DND-41 (cell line): ENCODE data around the gene GALNT7.

Experiments
- ATAC-seq: fragments of 200-7000 bp; cut with Tn5 transposase; 3 replicates; pipeline ENCODE4 v1.9.1; 2021; ENCODE audit warnings: low read depth; ENCODE audit not compliant: insufficient read depth
- DNase-seq: peaks from one replicate; pipeline ENCODE4 v3.0.0-alpha.2; 2020
- H2AFZ ChIP-seq: 2 replicates; pipeline ENCODE4 v1.6.0; 2012; ENCODE audit warnings: low read depth, low read length
- H3K27ac ChIP-seq: 2 replicates; pipeline ENCODE4 v1.5.1; 2012; ENCODE audit warnings: low read length, inconsistent platforms
- H3K27me3 ChIP-seq: fragments of 200-600 bp; sonication (generic); 2 replicates; pipeline ENCODE4 v1.6.0; 2012; ENCODE audit warnings: low read length, mild to moderate bottlenecking, inconsistent platforms; ENCODE audit not compliant: insufficient read depth, poor library complexity
- H3K36me3 ChIP-seq: 2 replicates; pipeline ENCODE4 v1.5.1; 2012; ENCODE audit warnings: low read length, inconsistent platforms; ENCODE audit not compliant: insufficient read depth
- H3K4me1 ChIP-seq: 2 replicates; pipeline ENCODE4 v1.5.1; 2012; ENCODE audit warnings: mild to moderate bottlenecking, low read length; ENCODE audit not compliant: insufficient read depth
- H3K4me2 ChIP-seq: 2 replicates; pipeline ENCODE4 v1.6.0; 2012; ENCODE audit warnings: mild to moderate bottlenecking, moderate library complexity, low read length, inconsistent platforms; ENCODE audit not compliant: insufficient read depth
- H3K4me3 ChIP-seq, 2 experiments: fragments of 200-600 bp in 1 of 2; shearing (Covaris generic) in 1 of 2; 2 replicates each; pipeline ENCODE4 v1.5.1; 2012 to 2016; ENCODE audit warnings: inconsistent platforms in 2 of 2, low read length in 2 of 2, mild to moderate bottlenecking in 2 of 2, low read depth in 1 of 2, moderate library complexity in 1 of 2
- H3K79me2 ChIP-seq: 2 replicates; pipeline ENCODE4 v1.6.0; 2012; ENCODE audit warnings: low read length, inconsistent platforms; ENCODE audit not compliant: insufficient read depth
- H3K9ac ChIP-seq: 2 replicates; pipeline ENCODE4 v1.6.0; 2012; ENCODE audit warnings: low read depth, mild to moderate bottlenecking, inconsistent platforms, low read length, moderate library complexity
- H3K9me3 ChIP-seq: 2 replicates; pipeline ENCODE4 v1.5.1; 2012; ENCODE audit warnings: low read length, moderate library complexity, mild to moderate bottlenecking, inconsistent platforms; ENCODE audit not compliant: insufficient read depth, severe bottlenecking
- H4K20me1 ChIP-seq: 2 replicates; pipeline ENCODE4 v1.6.0; 2012; ENCODE audit warnings: low read length; ENCODE audit not compliant: insufficient read depth
- EZH2 ChIP-seq: IDR thresholded peaks from 3 replicates; pipeline ENCODE4 v1.6.1; 2012; ENCODE audit warnings: borderline replicate concordance, low read depth, mild to moderate bottlenecking, moderate library complexity, low read length, inconsistent platforms; ENCODE audit not compliant: severe bottlenecking
- TF ChIP-seq, protein P1 (sequence below): IDR thresholded peaks from 2 replicates; pipeline ENCODE4 v1.5.1; 2012; ENCODE audit warnings: borderline replicate concordance, low read length, moderate library complexity, mild to moderate bottlenecking; ENCODE audit not compliant: poor library complexity, severe bottlenecking; ENCODE audit errors: extremely low read depth

GALNT7 gene

DNA sequence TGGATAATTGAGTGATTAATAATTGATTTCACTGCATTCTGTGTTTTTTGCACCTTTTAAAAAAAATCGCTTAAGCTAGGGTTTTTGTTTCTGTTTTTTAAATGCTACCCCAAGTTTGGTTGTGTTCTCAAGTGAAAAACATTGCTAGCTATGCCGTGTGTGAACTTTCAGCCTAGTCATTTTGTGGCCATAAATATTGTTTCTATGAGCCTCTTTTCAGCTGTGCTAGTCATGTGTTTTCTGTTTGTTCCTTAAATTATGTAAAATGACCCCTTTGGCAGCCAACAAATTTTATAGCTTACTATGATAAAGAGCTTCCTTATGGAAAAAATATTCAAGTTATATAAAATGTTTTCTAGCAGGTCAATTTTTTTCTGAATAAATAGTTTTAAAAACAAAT lies 59.1 kb downstream of the GALNT7 start:
- H4K20me1 ChIP-seq = peaks cover 17% of the 10 kb centered on the region; the same call in 1 of the 2 replicates
- DNase-seq (no peak), ATAC-seq (no peak)
- H3K36me3 ChIP-seq = peaks cover 8% of the 10 kb centered on the region; the same call in 1 of the 2 replicates
- TF ChIP-seq, protein P1, sequence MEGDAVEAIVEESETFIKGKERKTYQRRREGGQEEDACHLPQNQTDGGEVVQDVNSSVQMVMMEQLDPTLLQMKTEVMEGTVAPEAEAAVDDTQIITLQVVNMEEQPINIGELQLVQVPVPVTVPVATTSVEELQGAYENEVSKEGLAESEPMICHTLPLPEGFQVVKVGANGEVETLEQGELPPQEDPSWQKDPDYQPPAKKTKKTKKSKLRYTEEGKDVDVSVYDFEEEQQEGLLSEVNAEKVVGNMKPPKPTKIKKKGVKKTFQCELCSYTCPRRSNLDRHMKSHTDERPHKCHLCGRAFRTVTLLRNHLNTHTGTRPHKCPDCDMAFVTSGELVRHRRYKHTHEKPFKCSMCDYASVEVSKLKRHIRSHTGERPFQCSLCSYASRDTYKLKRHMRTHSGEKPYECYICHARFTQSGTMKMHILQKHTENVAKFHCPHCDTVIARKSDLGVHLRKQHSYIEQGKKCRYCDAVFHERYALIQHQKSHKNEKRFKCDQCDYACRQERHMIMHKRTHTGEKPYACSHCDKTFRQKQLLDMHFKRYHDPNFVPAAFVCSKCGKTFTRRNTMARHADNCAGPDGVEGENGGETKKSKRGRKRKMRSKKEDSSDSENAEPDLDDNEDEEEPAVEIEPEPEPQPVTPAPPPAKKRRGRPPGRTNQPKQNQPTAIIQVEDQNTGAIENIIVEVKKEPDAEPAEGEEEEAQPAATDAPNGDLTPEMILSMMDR = no peak
- TF ChIP-seq EZH2 = no peak
- H3K4me1 ChIP-seq = peaks cover 20% of the 10 kb centered on the region
- no peak overlapping the region for H3K27ac ChIP-seq
- peaks cover 95% of the 10 kb centered on the region for H3K79me2 ChIP-seq
- H3K9ac ChIP-seq = no peak overlapping the region
- H3K9me3 ChIP-seq = no peaks in the 10 kb centered on the region
- H3K4me3 ChIP-seq = no peak overlapping the region
- no peak overlapping the region for H3K4me2 ChIP-seq
- no peak overlapping the region for H2AFZ ChIP-seq
- no peaks in the 10 kb centered on the region for H3K27me3 ChIP-seq

DNA sequence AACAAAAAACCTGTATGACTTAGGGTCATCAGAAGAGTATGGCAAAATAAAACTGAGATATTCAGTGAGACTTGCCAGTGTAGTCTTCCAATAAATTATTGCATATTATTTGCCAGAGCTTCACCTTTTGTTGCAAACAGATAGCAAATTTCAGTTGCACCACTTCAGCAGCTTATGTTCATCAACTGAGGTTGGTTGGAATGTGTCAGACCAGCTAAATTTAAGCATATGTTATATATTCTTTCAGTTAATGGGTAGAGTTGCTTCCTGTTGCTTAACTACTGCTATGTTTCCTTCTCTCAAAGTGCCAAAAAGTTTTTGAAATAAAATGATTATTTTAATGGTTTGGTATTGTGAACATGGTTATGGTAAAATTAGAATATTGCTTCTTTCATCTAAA lies 61.5 kb downstream of the GALNT7 start:
- H3K27me3 ChIP-seq = no peaks in the 10 kb centered on the region
- H3K4me1 ChIP-seq = peaks cover 22% of the 10 kb centered on the region
- peak overlapping the region; percentile 39; the same call in 1 of the 2 replicates for H3K27ac ChIP-seq
- H3K9me3 ChIP-seq = no peaks in the 10 kb centered on the region
- no peak for DNase-seq
- H2AFZ ChIP-seq = no peak overlapping the region
- peak; percentile 37; the same call in 1 of the 3 replicates for ATAC-seq
- TF ChIP-seq, protein P1 = no peak
- TF ChIP-seq EZH2 = no peak
- H4K20me1 ChIP-seq = peaks cover 15% of the 10 kb centered on the region; the same call in 1 of the 2 replicates
- H3K79me2 ChIP-seq = peaks cover 98% of the 10 kb centered on the region
- no peak overlapping the region for H3K9ac ChIP-seq
- H3K36me3 ChIP-seq = peaks cover 20% of the 10 kb centered on the region
- H3K4me2 ChIP-seq = no peak overlapping the region; the same call in 1 of the 2 replicates
- H3K4me3 ChIP-seq = no peak overlapping the region

DNA sequence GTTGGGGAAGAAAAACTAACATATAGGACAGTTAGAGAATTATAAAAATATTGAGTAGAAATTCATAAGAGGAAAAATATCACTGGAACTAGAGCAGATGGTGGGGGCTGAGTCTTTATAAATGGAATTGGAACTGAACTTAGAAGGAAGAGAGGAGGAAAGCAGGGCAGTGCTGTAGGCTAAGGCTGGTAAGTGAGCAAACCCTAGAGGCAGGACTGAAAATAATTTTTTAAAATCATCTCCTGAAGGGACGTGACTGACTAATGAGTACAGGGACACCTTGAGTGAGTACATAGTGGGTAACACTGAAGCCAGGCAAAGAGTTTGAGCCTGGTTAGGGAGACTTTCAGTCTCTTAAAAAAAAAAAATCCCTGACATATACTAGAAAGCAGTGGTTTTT lies 63.3 kb downstream of the GALNT7 start:
- ATAC-seq (peak; percentile 73), DNase-seq (no peak)
- H3K36me3 ChIP-seq = peaks cover 20% of the 10 kb centered on the region
- H3K4me1 ChIP-seq = peaks cover 39% of the 10 kb centered on the region
- H3K27ac ChIP-seq = peak overlapping the region; percentile 29; the same call in 1 of the 2 replicates
- no peak overlapping the region for H3K4me2 ChIP-seq
- no peak overlapping the region for H2AFZ ChIP-seq
- no peak overlapping the region for H3K4me3 ChIP-seq
- peaks cover 98% of the 10 kb centered on the region for H3K79me2 ChIP-seq
- H3K9me3 ChIP-seq = no peaks in the 10 kb centered on the region
- TF ChIP-seq EZH2 = no peak
- TF ChIP-seq, protein P1 = no peak
- H4K20me1 ChIP-seq = peaks cover 19% of the 10 kb centered on the region; the same call in 1 of the 2 replicates
- H3K9ac ChIP-seq = no peak overlapping the region
- H3K27me3 ChIP-seq = no peaks in the 10 kb centered on the region

DNA sequence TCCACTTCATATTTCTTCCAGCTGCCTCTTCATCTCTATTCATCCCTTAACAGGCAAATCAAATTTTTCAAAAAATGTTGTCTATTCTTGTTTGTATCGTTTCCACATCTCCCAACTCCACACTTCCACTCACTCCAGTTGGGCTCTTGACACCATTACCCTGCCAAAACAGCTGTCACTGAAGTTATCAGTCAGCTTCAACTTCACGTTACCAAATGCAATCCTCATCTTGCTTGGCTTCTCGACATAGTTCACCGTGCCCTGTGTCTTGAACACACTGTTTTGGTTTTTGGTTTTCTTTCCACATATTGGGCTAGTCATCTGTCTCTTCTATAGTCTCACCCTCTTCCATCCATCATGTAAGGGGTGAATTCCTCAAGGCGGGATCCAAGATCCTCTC lies 65.2 kb downstream of the GALNT7 start:
- Histone ChIP-seq H3K36me3 (peaks cover 20% of the 10 kb centered on the region), H2AFZ (no peak overlapping the region), H3K79me2 (peaks cover 100% of the 10 kb centered on the region), H3K9me3 (no peaks in the 10 kb centered on the region), H4K20me1 (peaks cover 20% of the 10 kb centered on the region; the same call in 1 of the 2 replicates), H3K27me3 (no peaks in the 10 kb centered on the region), H3K4me3 (no peak overlapping the region), H3K4me2 (no peak overlapping the region), H3K4me1 (peaks cover 45% of the 10 kb centered on the region), H3K27ac (no peak overlapping the region), H3K9ac (no peak overlapping the region)
- TF ChIP-seq, protein P1 = no peak
- no peak for TF ChIP-seq EZH2
- ATAC-seq = no peak
- DNase-seq = no peak
